Vagina (tissue), 2 donors: ENCODE data around the gene ERCC5. TPM values are rescaled to one million over a fixed set of nuclear protein-coding genes. Genes with fewer than 3 reads are reported as not detected.

Experiments
- DNase-seq, 2 donors: peaks; one replicate each; pipeline ENCODE4 v3.0.0-alpha.2; 2017; ENCODE audit errors: extremely low spot score in 2 of 2
- H3K27ac ChIP-seq: fragments of 200-600 bp; sonication (generic); one replicate; pipeline ENCODE4 v1.5.1; 2019
- H3K27me3 ChIP-seq: fragments of 200-600 bp; sonication (generic); one replicate; pipeline ENCODE4 v1.5.1; 2019
- H3K36me3 ChIP-seq, 2 donors: fragments of 200-600 bp; sonication (generic); one replicate each; pipeline ENCODE4 v1.5.1; 2017 to 2019
- H3K4me1 ChIP-seq: fragments of 200-600 bp; sonication (generic); one replicate; pipeline ENCODE4 v1.5.1; 2019
- H3K4me3 ChIP-seq, 2 donors: fragments of 200-600 bp; sonication (generic); 1 replicate in 1 of 2; 2 replicates in 1 of 2; pipeline ENCODE4 v1.5.1; 2016 to 2019
- H3K9me3 ChIP-seq: fragments of 200-600 bp; sonication (generic); one replicate; pipeline ENCODE4 v1.5.1; 2019
- CTCF ChIP-seq, 3 experiments: fragments of 450-650 bp in 2 of 3; fragments of 200-600 bp in 1 of 3; sonication (generic) in 1 of 3; IDR thresholded peaks; one replicate each; pipeline ENCODE4 v1.5.1; 2017 to 2019; ENCODE audit warnings: antibody characterized with exemption in 3 of 3, mild to moderate bottlenecking in 2 of 3, moderate library complexity in 2 of 3
- POLR2A ChIP-seq, 2 donors: fragments of 450-650 bp; IDR thresholded peaks; one replicate each; pipeline ENCODE4 v1.6.1; 2017; ENCODE audit warnings: antibody characterized with exemption in 2 of 2, mild to moderate bottlenecking in 2 of 2, moderate library complexity in 2 of 2
- POLR2AphosphoS5 ChIP-seq, 2 donors: sonication (generic); formaldehyde crosslinking; IDR thresholded peaks; one replicate each; pipeline ENCODE4 v1.9.0; 2017; ENCODE audit warnings: antibody characterized with exemption in 2 of 2, mild to moderate bottlenecking in 2 of 2, low read depth in 1 of 2; ENCODE audit not compliant: insufficient read depth in 1 of 2
- intact Hi-C: fragments of 100-400 bp; cut with DNase I; formaldehyde crosslinking; loops from one replicate; pipeline ENCODE4 v1.15.1; 2023
- total RNA-seq: library from RNA; depleted of rRNA; stranded (reverse); fragments of >200 nt; gene quantifications from one replicate; pipeline ENCODE4 v1.2.3, GENCODE V29; 2016

Gene ERCC5
- total RNA-seq, 1 donor from 2014 or later: 41.3 TPM

DNA sequence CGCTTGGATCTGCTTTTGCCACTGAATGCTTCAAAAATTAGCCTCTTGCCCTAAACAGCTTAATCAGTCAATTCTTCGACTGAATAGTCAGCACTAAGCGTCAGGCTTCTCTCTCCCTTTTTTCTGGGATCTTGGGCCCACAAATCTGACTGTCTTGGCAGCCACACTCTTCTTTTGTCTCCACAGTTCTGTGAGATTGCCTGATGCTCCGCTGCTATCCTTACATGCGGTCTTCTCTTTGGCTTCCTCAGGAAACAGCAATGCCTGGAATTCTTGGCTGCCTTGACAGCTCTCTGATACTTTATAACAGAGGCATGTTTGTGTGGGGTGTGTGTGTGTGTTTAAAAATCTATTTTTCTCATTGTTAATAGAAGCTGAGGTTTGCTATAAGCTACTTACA lies 32.6 kb downstream of the ERCC5 start:
- Histone ChIP-seq H3K4me1 (no peaks in the 10 kb centered on the region), H3K4me3 (no peak overlapping the region), H3K36me3 (peaks cover 0 to 29% of the 10 kb centered on the region in 2 donors), H3K27me3 (no peaks in the 10 kb centered on the region), H3K9me3 (no peaks in the 10 kb centered on the region), H3K27ac (no peak overlapping the region)
- no peak for TF ChIP-seq CTCF (IDR thresholded peaks at IDR 0.05)
- TF ChIP-seq POLR2A (IDR thresholded peaks at IDR 0.05): no peak
- TF ChIP-seq POLR2AphosphoS5 (IDR thresholded peaks at IDR 0.05; ENCODE audit: insufficient read depth in 1 of 2, low read depth in 1 of 2): no peak
- intact Hi-C loops: no loop called here
- no peak for DNase-seq

- peaks cover 0 to 22% of the 10 kb centered on the region in 2 donors for H3K36me3 ChIP-seq
These were observed 34.1 kb downstream of the ERCC5 start for GRCh38 chr13:102879793-102880499.

GRCh38 chr13:102881819-102882686 lies 36.2 kb downstream of the ERCC5 start:
- no peak overlapping the region for H3K27ac ChIP-seq
- DNase-seq: no peak
- TF ChIP-seq CTCF (IDR thresholded peaks at IDR 0.05) (no peak), POLR2AphosphoS5 (IDR thresholded peaks at IDR 0.05; ENCODE audit: insufficient read depth in 1 of 2, low read depth in 1 of 2) (no peak), POLR2A (IDR thresholded peaks at IDR 0.05) (no peak)
- H3K36me3 ChIP-seq: peaks cover 0 to 3% of the 10 kb centered on the region in 2 donors
- no peak overlapping the region for H3K4me3 ChIP-seq
- no peaks in the 10 kb centered on the region for H3K9me3 ChIP-seq
- intact Hi-C loops: no loop called here
- no peaks in the 10 kb centered on the region for H3K27me3 ChIP-seq
- no peaks in the 10 kb centered on the region for H3K4me1 ChIP-seq

More at GRCh38 chr13:102879793-102880499, 34.1 kb downstream of the ERCC5 start:
- DNase-seq: no peak
- no peaks in the 10 kb centered on the region for H3K27me3 ChIP-seq
- no peak overlapping the region for H3K27ac ChIP-seq
- no peaks in the 10 kb centered on the region for H3K9me3 ChIP-seq
- no peaks in the 10 kb centered on the region for H3K4me1 ChIP-seq
- no peak overlapping the region for H3K4me3 ChIP-seq
- intact Hi-C loops: no loop called here
- TF ChIP-seq POLR2A (IDR thresholded peaks at IDR 0.05) (no peak), POLR2AphosphoS5 (IDR thresholded peaks at IDR 0.05; ENCODE audit: insufficient read depth in 1 of 2, low read depth in 1 of 2) (no peak), CTCF (IDR thresholded peaks at IDR 0.05) (no peak)

DNA sequence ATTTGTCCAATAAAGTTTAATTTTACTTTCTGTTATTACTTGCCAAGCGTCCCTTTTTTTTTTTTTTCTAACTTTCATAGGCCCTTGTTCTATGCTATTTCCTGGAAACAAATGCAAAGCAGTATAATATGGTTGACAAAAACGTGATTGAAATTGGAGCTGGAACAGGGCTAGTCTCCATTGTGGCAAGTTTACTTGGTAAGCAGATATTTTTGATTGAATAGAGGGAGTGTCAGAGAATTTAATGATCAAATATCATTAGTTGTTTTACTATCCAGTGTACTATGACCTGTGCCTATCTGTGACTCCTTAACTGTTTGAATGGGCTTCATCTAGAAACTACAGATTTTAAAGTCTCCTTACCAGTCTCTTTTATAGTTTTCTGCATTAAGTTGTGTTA lies 46.7 kb downstream of the ERCC5 start:
- no peaks in the 10 kb centered on the region for H3K36me3 ChIP-seq
- H3K27me3 ChIP-seq: no peaks in the 10 kb centered on the region
- no peaks in the 10 kb centered on the region for H3K9me3 ChIP-seq
- no peak overlapping the region for H3K4me3 ChIP-seq
- TF ChIP-seq POLR2AphosphoS5 (IDR thresholded peaks at IDR 0.05; ENCODE audit: insufficient read depth in 1 of 2, low read depth in 1 of 2): no peak
- H3K27ac ChIP-seq: no peak overlapping the region
- H3K4me1 ChIP-seq: no peaks in the 10 kb centered on the region
- DNase-seq: no peak
- intact Hi-C loops: no loop called here

DNA sequence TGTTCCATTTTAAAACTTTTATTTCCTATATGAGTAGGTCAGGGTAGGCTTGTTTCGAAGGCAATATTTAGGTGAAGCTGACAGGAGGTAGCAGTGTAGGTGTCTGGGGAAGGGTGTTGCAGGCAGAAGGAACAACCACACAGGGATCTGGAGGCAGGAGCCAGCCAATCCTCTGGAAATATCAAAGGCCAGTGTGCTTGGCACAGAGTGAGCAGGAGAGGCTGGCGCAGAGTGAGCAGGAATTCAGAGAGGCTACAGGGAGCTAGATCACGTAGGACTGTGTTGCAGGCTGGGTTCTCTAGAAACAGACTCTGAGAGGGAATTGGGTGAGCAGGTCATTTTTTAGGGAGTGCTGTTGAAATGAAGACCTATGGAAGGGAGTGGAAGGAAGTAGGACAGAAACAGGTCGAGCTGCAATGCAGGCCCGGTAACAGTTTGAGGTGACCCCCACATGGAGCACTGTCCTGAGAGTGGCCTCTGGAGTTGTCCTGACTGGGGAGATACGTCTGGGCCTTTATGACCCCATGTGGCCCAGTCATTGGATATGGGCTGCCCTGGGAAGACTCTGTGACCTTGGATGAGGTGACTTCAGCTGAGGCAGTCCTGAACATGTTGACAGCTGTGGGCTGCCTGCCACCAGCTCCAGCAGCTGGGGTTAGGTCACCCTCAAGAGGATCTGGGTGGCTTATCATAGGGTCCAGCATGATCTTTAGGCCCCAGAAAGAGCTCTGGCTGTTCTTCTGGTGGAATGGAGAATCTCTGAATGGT lies 51.7 kb downstream of the ERCC5 start:
- Histone ChIP-seq H3K36me3 (no peaks in the 10 kb centered on the region), H3K4me3 (no peak overlapping the region), H3K4me1 (no peaks in the 10 kb centered on the region), H3K27me3 (no peaks in the 10 kb centered on the region), H3K9me3 (no peaks in the 10 kb centered on the region), H3K27ac (no peak overlapping the region)
- intact Hi-C loops: no loop called here
- no peak for TF ChIP-seq CTCF (IDR thresholded peaks at IDR 0.05)
- TF ChIP-seq POLR2AphosphoS5 (IDR thresholded peaks at IDR 0.05; ENCODE audit: insufficient read depth in 1 of 2, low read depth in 1 of 2): no peak
- no peak for DNase-seq
